HG02884 (cell line): Measurements from ENCODE around the gene GUCD1.
A peak's percentile ranks its signal among the peaks of the same experiment; 100 is the strongest.
"Not testable (repeated sequence)": the region's sequence is repeated elsewhere in the genome, so short reads cannot be mapped to it uniquely, and the experiment has no call there.

ENCODE experiments used
- ATAC-seq: cut with Tn5 transposase; IDR thresholded peaks from one replicate; pipeline ENCODE4 v1.9.1; 2021; ENCODE audit warnings: mild to moderate bottlenecking, moderate library complexity; ENCODE audit not compliant: unreplicated experiment

GUCD1 gene

GRCh38 chr22:24554313-24555164 is at the start of gene GUCD1:
Gene GUCD1, minus strand, starts transcription at chr22:24555138. Its CDS starts 147 bp downstream, at chr22:24554991.
- ATAC-seq, result no peak

GRCh38 chr22:24603770-24604629 is 49.1 kb upstream of the GUCD1 start:
- not testable (repeated sequence) for ATAC-seq

DNA sequence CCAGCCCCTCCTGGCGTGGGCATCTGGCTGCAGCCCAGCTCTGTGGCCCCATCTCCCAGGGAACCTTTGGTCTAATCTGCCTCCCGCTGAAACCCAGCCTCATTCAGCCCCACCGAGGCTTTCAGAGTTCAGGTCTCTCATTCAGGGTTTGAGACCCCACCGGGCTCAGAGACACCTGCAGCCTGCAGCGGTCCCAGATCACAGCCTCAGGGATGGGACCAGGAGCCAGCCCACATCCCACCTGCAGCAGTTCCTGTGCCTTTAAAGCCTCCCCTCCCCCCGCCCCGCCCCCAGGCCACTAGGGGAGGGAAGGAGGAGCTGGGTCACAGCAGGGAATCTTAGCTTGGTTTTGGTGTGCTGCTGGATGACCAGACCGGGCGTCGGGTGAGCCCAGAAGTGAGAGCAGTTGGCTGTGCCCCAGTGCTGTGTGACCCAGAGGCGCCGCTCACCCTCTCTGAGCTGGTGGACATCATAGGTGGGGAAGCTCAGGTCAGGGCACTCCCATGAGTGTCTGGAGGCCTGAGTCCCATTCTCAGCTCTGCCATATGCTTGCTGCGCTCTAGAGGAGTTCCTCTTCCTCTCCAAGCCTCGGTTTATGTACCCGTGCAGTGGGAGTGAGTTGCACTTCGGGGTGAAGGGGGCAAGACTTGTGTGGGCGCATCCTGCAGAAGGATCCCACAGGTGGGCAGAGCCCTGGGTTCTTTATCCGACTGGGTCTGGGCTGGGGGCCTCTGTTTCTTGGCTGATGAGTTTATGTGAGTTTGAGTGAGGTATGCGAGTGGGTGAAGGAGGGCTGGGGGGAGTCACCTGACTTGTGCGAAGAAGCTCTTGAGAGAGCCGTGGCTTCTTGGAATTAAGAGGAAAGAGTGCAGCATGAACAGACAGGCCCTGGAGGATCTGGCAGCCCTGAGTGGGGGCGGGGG is 48.2 kb upstream of the GUCD1 start, which contains the start of gene GGT1:
Gene GGT1, plus strand, starts transcription at position 347 of the 923 bp plus-strand sequence. CDS start 7,889 bp downstream, outside the sequence.
- not testable (repeated sequence) for ATAC-seq

DNA sequence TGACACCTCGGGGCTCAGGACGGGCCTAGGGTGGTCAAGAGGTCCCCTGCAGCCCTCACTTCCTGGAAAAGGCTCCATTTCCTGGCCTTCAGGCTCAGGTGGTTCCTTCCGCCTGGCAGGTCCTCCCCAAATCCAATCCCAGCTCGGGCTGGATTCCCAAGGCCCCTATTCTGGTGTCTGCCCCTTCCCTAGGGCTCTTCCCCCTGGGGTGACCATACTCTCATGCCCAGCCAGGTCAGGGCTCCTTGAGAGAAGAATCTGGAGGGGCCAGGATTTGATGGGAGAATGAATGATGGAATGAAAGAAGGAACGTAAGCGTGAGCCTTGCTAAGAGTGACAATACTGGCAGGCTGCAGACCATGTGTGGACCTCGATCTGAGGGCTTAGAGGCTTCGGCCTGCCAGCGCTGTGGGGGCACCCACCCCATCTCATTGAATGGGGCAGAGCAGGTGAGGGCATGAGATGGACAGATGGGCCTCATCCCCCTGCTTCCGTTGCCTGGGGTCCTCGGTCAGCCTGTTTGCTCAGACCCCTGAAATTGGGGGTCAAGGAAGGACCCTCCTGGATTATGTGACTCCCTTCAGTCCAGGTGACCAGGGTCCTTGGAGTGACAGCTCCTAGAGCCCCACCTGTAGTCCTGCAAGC is 47.3 kb upstream of the GUCD1 start:
- not testable (repeated sequence) for ATAC-seq

DNA sequence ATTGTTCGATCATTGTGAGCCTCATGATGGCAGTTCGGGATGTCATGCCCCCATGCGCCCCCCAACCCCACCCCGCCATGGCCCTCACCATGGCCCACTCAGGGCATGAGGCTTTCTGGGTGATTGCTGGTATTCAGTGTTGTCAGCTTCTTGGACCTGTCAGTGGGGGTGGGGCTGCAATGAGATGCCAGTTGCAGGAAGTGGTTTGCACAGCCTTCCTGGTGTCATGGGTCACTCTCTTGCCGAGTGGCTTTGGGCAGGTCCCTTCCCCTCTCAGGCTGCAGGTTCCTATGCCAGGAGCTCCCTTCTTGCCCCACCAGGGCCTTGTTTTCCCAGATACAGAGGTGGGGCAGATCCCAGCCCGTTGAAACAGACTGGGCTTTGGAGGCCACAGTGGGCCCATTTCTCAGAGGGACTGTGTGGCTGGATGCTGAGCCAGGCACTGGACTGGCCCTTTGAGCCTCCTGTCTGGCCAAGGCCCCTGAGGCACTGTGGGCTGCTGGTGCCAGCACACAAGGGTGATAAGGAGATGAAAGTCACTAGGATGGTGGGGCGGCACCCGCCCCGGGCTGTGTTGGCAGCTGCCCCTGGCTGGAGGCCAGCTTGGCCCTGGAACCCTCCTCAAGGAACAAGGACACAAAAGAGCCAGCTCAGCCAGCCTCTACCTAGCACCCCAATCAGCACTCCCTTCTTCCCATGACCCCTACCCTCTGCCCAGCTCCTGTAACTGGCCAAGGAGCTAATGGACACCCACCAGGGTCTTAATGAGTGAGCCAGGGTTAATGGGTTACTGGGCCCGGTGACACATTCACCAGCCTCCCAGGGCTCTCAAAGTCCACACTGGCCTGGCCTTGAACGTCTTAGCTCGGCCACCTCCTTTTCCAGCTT is 46.5 kb upstream of the GUCD1 start:
- ATAC-seq, result no peak

DNA sequence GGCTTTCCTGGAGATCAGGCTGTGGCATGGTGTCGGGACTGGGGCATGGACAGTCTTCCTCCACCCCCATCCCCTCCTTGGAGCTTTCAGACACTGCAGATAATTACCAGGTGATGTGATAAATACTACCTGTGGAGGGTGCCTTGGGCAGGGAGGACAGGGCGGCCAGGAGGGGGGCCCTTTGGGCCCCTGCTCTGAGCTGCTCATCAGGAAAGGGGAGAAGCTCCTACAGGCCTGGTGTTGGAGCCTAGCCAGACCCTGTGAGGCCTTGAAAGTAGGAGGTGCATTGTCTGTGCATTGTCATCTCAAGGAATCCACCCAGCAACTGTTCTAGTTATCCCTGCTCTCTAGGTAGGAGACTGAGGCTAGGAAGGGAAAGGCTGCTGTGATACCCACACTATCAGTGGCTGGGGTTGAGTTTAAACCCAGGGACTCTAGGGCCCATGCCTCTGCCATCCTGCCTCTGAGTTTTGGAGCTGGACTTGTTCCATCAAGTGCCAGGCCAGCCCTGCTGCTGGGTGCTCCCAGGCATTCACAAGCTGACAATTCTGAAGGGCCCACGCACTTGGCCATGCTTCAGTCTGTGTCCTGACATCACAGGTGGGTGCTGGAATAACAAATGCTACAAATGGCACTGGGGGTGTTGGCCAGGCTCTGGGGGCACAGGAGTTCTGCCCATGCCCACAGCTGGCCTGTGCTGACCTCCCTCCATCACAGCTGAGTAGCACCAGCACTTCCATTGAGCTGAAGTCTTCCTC is 45.2 kb upstream of the GUCD1 start:
- not testable (repeated sequence) for ATAC-seq

DNA sequence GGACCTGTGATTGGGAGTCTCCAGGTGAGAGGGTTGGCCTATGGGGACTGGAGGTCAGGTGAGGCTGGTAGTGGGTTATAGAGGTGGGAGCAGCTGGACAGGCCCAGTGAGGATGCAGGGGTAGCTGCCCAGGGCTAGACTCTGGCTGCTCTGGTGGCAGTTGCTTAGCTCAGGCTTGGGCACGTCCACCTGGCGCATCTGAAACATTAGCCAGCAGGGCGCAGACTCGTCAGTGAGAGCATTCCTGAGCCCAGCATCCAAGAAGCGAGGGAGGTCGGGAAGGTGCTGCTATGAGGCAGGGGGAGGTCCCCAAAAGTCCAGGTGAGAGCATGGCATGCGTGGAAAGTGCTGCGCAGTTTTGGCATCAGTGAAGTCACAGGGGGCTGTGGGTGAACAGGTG is 44.6 kb upstream of the GUCD1 start:
- no peak for ATAC-seq

GRCh38 chr22:24597076-24597475 is 42.1 kb upstream of the GUCD1 start:
- not testable (repeated sequence) for ATAC-seq

- no peak for ATAC-seq
Observed at GRCh38 chr22:24595863-24596262, 40.9 kb upstream of the GUCD1 start.

DNA sequence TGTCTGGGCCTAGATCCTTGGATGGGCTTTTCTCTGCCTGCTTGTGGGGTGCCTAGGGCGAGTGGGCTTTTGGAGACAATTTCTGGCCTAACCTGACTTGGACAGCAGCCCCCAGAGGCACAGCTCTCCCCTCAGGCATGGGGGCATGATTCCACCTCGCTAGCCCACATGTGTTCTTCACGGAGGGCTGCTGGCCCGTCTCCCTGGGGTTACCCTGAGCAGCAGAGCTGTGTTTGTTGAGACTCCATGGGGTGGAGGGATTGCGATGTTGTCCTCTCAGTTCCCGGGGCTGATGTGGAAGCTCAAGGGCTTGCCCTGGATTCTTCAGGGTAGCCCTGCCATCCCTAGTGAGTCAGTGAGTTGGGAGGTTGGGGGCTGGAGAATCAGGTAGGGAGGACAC is 40.3 kb upstream of the GUCD1 start:
- ATAC-seq, result no peak

DNA sequence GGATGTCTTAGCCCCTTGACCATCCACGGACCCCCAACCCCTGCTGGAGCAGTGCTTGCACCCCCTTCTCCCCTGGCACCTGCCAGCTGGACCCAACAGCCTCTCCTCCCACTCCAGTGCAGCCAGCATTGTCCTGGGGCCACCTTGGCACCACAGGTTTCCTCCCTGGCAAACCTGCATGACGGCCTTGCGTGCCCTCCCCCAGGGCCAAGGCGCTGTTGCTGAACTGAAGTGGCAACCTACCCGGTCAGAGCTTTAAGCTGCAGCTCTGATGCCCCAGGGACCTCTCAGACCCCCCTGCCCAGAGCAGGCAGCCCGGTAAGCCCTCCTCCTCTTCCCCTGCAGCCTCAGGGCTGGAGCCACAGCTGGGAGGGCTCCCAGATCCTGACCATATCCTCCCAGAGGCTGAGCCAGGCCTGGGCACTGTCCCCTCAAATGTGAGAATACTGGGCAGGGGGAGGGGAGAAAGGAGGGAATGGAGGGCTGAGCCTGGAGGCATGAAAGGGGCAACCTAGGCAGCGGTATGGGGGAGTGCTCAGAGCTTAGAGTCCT is 39.7 kb upstream of the GUCD1 start:
- ATAC-seq, result no peak

DNA sequence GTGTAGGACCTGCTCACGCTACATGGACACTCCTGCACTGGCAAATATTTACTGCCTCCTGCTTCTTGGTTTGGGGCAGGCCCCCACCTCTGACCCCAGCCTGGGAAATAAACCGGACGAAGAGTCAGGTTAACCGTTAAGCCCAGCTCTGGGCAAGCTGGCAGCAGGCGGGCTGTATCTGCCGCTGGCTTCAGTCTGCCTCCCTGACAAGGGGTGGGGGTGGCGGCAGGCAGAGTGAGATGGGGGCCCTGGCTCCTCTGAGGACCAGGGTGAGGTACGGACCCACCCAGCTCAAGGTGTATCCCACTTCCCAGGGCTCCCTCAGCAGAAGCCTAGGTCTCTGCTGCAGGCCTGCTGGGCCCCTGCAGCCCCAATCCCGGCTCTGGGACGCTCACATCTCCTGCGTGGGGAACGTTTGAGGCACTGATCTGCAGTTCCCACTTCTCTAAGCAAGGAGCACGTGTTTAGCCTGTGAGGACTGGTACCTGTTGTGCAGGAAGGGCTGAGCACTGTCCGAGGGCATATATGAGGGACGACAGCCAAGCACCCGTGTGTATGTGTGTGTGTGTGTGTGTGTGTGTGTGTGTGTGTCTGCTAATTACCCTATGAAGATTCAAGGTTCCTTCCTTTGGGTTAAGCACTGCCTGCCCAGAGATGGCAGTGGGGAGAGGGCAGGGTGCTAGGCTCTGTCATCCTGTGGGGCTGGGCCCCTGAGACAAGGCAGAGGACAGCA is 39.1 kb upstream of the GUCD1 start:
- ATAC-seq, result no peak

GRCh38 chr22:24593559-24593835 is 38.6 kb upstream of the GUCD1 start:
- not testable (repeated sequence) for ATAC-seq

- peak; percentile 74 for ATAC-seq
Observed at GRCh38 chr22:24592851-24593558, 38.1 kb upstream of the GUCD1 start, which contains the start of gene LRRC75B. Gene LRRC75B, minus strand, starts transcription at chr22:24593073. Its CDS starts 34 bp downstream, at chr22:24593039.

GRCh38 chr22:24592058-24592850 is 37.3 kb upstream of the GUCD1 start:
- ATAC-seq, result no peak

- ATAC-seq, result no peak
Observed at GRCh38 chr22:24591286-24591830, 36.4 kb upstream of the GUCD1 start.
